ENCODE measurements around the gene FBXL7. TPM values are rescaled to one million over a fixed set of nuclear protein-coding genes. Genes with fewer than 3 reads are reported as not detected.

FBXL7 gene
- total RNA-seq, 4 donors from 2014 or later, result 14.2 to 32.1 (median 24.9) TPM

- 80 to 95% methylated on average over 1 to 3 of the region's 3 CpGs for WGBS, 2 donors (ENCODE audit: low coverage in 1 of 2)
- no peak for TF ChIP-seq POLR2AphosphoS5 (IDR thresholded peaks at IDR 0.05)
- TF ChIP-seq CTCF (IDR thresholded peaks at IDR 0.05), result no peak
- no peak for TF ChIP-seq POLR2A (IDR thresholded peaks at IDR 0.05)
- no peak for TF ChIP-seq EP300 (IDR thresholded peaks at IDR 0.05)
These were observed 25.8 kb downstream of the FBXL7 start for GRCh38 chr5:15525703-15526275.

GRCh38 chr5:15526413-15526812 is 26.4 kb downstream of the FBXL7 start:
- no peaks in the 10 kb centered on the region for H3K27me3 ChIP-seq
- no peak for ATAC-seq
- TF ChIP-seq POLR2A (IDR thresholded peaks at IDR 0.05), result no peak
- TF ChIP-seq POLR2AphosphoS5 (IDR thresholded peaks at IDR 0.05), result no peak
- no peak for TF ChIP-seq EP300 (IDR thresholded peaks at IDR 0.05)
- TF ChIP-seq CTCF (IDR thresholded peaks at IDR 0.05), result no peak
- no peaks in the 10 kb centered on the region for H3K36me3 ChIP-seq
- 90 to 92% methylated on average over 3 of the region's 3 CpGs for WGBS, 2 donors (ENCODE audit: low coverage in 1 of 2)
- H3K27ac ChIP-seq, result no peak overlapping the region
- peaks cover 0 to 23% (median 8%) of the 10 kb centered on the region in 3 donors for H3K4me1 ChIP-seq
- H3K4me3 ChIP-seq, result no peak overlapping the region
- H3K9me3 ChIP-seq, result no peaks in the 10 kb centered on the region

More at GRCh38 chr5:15525703-15526275, 25.8 kb downstream of the FBXL7 start:
- Histone ChIP-seq H3K36me3 (no peaks in the 10 kb centered on the region), H3K4me3 (no peak overlapping the region), H3K9me3 (no peaks in the 10 kb centered on the region), H3K27ac (no peak overlapping the region), H3K27me3 (no peaks in the 10 kb centered on the region), H3K4me1 (peaks cover 0 to 29% (median 9%) of the 10 kb centered on the region in 3 donors)
- ATAC-seq, result no peak

- H3K27ac ChIP-seq, result no peak overlapping the region
- no peak for TF ChIP-seq POLR2AphosphoS5 (IDR thresholded peaks at IDR 0.05)
- no peak for TF ChIP-seq EP300 (IDR thresholded peaks at IDR 0.05)
- TF ChIP-seq CTCF (IDR thresholded peaks at IDR 0.05), result no peak
- no peak overlapping the region for H3K4me3 ChIP-seq
- H3K4me1 ChIP-seq, result peaks cover 0 to 23% (median 0%) of the 10 kb centered on the region in 3 donors
- H3K27me3 ChIP-seq, result no peaks in the 10 kb centered on the region
- no peak for ATAC-seq
- no peaks in the 10 kb centered on the region for H3K36me3 ChIP-seq
- H3K9me3 ChIP-seq, result no peaks in the 10 kb centered on the region
- WGBS, 2 donors (ENCODE audit: low coverage in 1 of 2), result 93 to 96% methylated on average over 3 of the region's 3 CpGs
These were observed 28.5 kb downstream of the FBXL7 start for GRCh38 chr5:15528476-15528875.

GRCh38 chr5:15529013-15529412 is 29.0 kb downstream of the FBXL7 start:
- TF ChIP-seq POLR2AphosphoS5 (IDR thresholded peaks at IDR 0.05) (no peak), CTCF (IDR thresholded peaks at IDR 0.05) (no peak), POLR2A (IDR thresholded peaks at IDR 0.05) (no peak), EP300 (IDR thresholded peaks at IDR 0.05) (no peak)
- Histone ChIP-seq H3K27ac (no peak overlapping the region), H3K27me3 (no peaks in the 10 kb centered on the region), H3K4me1 (peaks cover 0 to 27% (median 0%) of the 10 kb centered on the region in 3 donors), H3K9me3 (no peaks in the 10 kb centered on the region), H3K4me3 (no peak overlapping the region), H3K36me3 (no peaks in the 10 kb centered on the region)
- 79 to 90% methylated on average over 5 of the region's 5 CpGs for WGBS, 2 donors (ENCODE audit: low coverage in 1 of 2)
- no peak for ATAC-seq

- H3K4me1 ChIP-seq, result peaks cover 0 to 27% (median 0%) of the 10 kb centered on the region in 3 donors
- no peak for ATAC-seq
- no peak overlapping the region for H3K4me3 ChIP-seq
- no peaks in the 10 kb centered on the region for H3K36me3 ChIP-seq
- TF ChIP-seq CTCF (IDR thresholded peaks at IDR 0.05) (no peak), EP300 (IDR thresholded peaks at IDR 0.05) (no peak), POLR2A (IDR thresholded peaks at IDR 0.05) (no peak), POLR2AphosphoS5 (IDR thresholded peaks at IDR 0.05) (no peak)
- no peaks in the 10 kb centered on the region for H3K9me3 ChIP-seq
- H3K27ac ChIP-seq, result no peak overlapping the region
- WGBS, 2 donors (ENCODE audit: low coverage in 1 of 2), result 93 to 100% methylated on average over 1 to 2 of the region's 2 CpGs
- no peaks in the 10 kb centered on the region for H3K27me3 ChIP-seq
These were observed 29.8 kb downstream of the FBXL7 start for GRCh38 chr5:15529821-15530220.
